ENCODE measurements around the gene CCNG1.
"Not testable (repeated sequence)": the region's sequence is repeated elsewhere in the genome, so short reads cannot be mapped to it uniquely, and the experiment has no call there.

The CCNG1 gene

GRCh38 chr5:163437309-163438182 lies at the start of gene CCNG1:
Gene CCNG1, plus strand, starts transcription at chr5:163437595. Its CDS starts 1,662 bp downstream, at chr5:163439257.
- peak; percentile 76 for DNase-seq

GRCh38 chr5:163395792-163396191 lies 41.6 kb upstream of the CCNG1 start:
- no peak for DNase-seq

GRCh38 chr5:163396818-163397340 lies 40.5 kb upstream of the CCNG1 start:
- DNase-seq: not testable (repeated sequence)

- no peak for DNase-seq
Observed at GRCh38 chr5:163397354-163397753, 40.0 kb upstream of the CCNG1 start.

- DNase-seq: no peak
Observed at GRCh38 chr5:163399923-163400322, 37.5 kb upstream of the CCNG1 start.

- no peak for DNase-seq
Observed at GRCh38 chr5:163401271-163401670, 36.1 kb upstream of the CCNG1 start.

GRCh38 chr5:163402007-163402406 lies 35.4 kb upstream of the CCNG1 start:
- no peak for DNase-seq

GRCh38 chr5:163404364-163405173 lies 32.8 kb upstream of the CCNG1 start:
- no peak for DNase-seq

- no peak for DNase-seq
Observed at GRCh38 chr5:163407034-163407655, 30.2 kb upstream of the CCNG1 start.

- peak; percentile 11 for DNase-seq
Observed at GRCh38 chr5:163408311-163408923, 29.0 kb upstream of the CCNG1 start.

GRCh38 chr5:163409384-163409783 lies 28.0 kb upstream of the CCNG1 start:
- DNase-seq: no peak

GRCh38 chr5:163410505-163410904 lies 26.9 kb upstream of the CCNG1 start:
- no peak for DNase-seq

GRCh38 chr5:163415673-163416072 lies 21.7 kb upstream of the CCNG1 start:
- DNase-seq: not testable (repeated sequence)

- no peak for DNase-seq
Observed at GRCh38 chr5:163424836-163425235, 12.6 kb upstream of the CCNG1 start.

- DNase-seq: not testable (repeated sequence)
Observed at GRCh38 chr5:163426128-163426527, 11.3 kb upstream of the CCNG1 start.

- DNase-seq: no peak
Observed at GRCh38 chr5:163432544-163432943, 4.9 kb upstream of the CCNG1 start.

GRCh38 chr5:163433271-163433670 lies 4.1 kb upstream of the CCNG1 start:
- DNase-seq: no peak

- no peak for DNase-seq
Observed at GRCh38 chr5:163434401-163434866, 3.0 kb upstream of the CCNG1 start.

GRCh38 chr5:163436515-163436914 lies 880 bp upstream of the CCNG1 start:
- DNase-seq: no peak

- no peak for DNase-seq
Observed at GRCh38 chr5:163437011-163437308, 435 bp upstream of the CCNG1 start.

GRCh38 chr5:163439092-163439425 lies 1.7 kb downstream of the CCNG1 start:
- DNase-seq: no peak

GRCh38 chr5:163440954-163441353 lies 3.6 kb downstream of the CCNG1 start:
- DNase-seq: no peak

- no peak for DNase-seq
Observed at GRCh38 chr5:163444526-163444925, 7.1 kb downstream of the CCNG1 start.
